Bronchial epithelial cell (primary cell): ENCODE measurements around the gene KIAA1958. TPM values are rescaled to one million over a fixed set of nuclear protein-coding genes. Genes with fewer than 3 reads are reported as not detected.

Source experiments
- DNase-seq: peaks from one replicate; pipeline ENCODE4 v3.0.0-alpha.2; 2010; ENCODE audit warnings: low read depth
- FAIRE-seq: peaks from 2 replicates; lab custom pipeline; 2011; peaks lifted over from hg19 to GRCh38; lab: Jason Lieb, UNC
- H3K27me3 ChIP-seq: 2 replicates; pipeline ENCODE4 v1.5.1; 2011; ENCODE audit warnings: low read length; ENCODE audit not compliant: control insufficient read depth, insufficient read depth
- H3K36me3 ChIP-seq: 2 replicates; pipeline ENCODE4 v1.5.1; 2011; ENCODE audit warnings: low read length; ENCODE audit not compliant: control insufficient read depth, insufficient read depth
- H3K4me3 ChIP-seq: 2 replicates; pipeline ENCODE4 v1.5.1; 2011; ENCODE audit warnings: mild to moderate bottlenecking, low read depth, low read length, control low read depth
- total RNA-seq: library from RNA; depleted of rRNA; stranded (reverse); fragments of >200 nt; gene quantifications from 2 replicates; pipeline ENCODE4 v1.2.1, GENCODE V29; 2014
- TF ChIP-seq, protein P1 (sequence below): IDR thresholded peaks from 2 replicates; pipeline ENCODE4 v1.5.1; 2011; ENCODE audit warnings: mild to moderate bottlenecking, moderate library complexity, low read length, control low read depth, inconsistent platforms; ENCODE audit not compliant: insufficient read depth, severe bottlenecking

Gene KIAA1958
- total RNA-seq, 1 donor from 2014 or later, result 1.8 TPM

DNA sequence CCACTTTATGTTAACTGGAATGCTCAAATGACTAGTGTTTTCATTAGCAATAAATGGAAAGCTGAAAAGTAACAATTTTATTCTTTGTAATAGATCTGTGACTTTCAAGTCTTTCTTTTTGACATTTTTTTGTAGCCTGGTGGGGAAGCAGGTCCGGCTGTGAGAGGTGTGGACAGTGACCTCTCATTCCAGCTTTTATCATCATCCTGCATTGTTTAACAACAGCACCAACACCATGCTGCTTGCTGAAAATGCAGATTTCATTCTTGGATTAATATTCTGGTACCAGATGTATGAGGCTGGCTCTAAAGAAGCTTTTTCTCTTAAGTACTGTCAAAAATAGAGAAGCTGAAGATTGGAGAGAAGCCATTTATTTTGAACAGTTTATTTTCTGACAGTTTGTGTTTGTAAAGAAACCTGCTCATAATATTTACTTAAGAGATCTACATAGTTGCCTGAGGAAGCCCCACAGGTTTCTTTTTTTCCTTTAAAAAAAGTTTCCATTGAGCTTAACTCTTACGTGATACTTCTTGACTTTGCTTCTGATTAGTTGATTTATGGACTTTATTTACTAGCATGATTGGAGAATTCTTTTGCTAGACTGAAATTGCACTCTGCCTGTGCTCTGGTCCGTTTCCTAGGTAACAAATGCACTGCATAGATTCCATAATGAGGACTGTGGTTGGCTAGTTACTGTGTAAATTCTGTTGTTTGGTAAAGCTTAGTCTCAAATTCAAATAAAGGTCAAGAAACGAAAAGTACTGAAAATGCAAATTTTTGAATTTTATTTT is 3.4 kb downstream of the KIAA1958 start:
- no peak overlapping the region for H3K4me3 ChIP-seq
- DNase-seq (no peak), FAIRE-seq (no peak)
- H3K36me3 ChIP-seq, result no peaks in the 10 kb centered on the region
- TF ChIP-seq, protein P1, sequence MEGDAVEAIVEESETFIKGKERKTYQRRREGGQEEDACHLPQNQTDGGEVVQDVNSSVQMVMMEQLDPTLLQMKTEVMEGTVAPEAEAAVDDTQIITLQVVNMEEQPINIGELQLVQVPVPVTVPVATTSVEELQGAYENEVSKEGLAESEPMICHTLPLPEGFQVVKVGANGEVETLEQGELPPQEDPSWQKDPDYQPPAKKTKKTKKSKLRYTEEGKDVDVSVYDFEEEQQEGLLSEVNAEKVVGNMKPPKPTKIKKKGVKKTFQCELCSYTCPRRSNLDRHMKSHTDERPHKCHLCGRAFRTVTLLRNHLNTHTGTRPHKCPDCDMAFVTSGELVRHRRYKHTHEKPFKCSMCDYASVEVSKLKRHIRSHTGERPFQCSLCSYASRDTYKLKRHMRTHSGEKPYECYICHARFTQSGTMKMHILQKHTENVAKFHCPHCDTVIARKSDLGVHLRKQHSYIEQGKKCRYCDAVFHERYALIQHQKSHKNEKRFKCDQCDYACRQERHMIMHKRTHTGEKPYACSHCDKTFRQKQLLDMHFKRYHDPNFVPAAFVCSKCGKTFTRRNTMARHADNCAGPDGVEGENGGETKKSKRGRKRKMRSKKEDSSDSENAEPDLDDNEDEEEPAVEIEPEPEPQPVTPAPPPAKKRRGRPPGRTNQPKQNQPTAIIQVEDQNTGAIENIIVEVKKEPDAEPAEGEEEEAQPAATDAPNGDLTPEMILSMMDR, result no peak
- no peaks in the 10 kb centered on the region for H3K27me3 ChIP-seq

DNA sequence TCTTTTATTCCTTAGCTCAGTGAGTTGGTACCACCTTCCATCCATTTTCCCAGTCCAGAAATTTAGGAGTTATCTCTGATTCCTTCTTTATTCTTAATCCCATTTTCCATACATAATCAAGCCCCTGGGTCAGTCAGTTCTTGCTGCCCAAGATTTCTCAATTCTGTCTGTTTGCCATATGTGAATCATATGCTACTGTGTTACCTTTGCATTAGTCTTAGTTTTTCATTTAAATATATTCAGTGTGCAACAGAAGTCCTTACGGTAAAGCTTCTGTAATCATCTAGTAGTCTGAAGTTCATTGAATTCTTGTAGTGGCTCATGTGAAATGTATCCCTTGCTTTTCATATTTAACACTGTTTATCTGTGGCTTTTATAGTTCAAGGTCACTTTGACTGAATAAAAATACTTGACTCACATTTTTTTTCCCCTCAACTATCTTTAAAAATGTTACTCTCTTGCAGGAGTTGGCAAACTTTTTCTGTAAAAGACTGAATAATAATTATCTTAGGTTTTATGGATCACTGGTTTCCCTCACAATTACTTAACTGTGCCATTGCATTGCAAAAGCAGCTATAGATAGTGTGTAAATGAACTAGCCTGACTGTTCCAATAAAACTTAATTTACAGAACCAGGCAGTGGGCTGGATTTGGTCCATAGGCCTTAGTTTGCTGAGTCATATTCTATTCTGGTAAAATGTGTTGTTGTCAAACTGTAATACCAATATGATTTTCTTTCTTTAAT is 6.9 kb downstream of the KIAA1958 start:
- DNase-seq (no peak), FAIRE-seq (no peak)
- Histone ChIP-seq H3K4me3 (no peak overlapping the region), H3K27me3 (no peaks in the 10 kb centered on the region), H3K36me3 (no peaks in the 10 kb centered on the region)
- TF ChIP-seq, protein P1, result no peak

DNA sequence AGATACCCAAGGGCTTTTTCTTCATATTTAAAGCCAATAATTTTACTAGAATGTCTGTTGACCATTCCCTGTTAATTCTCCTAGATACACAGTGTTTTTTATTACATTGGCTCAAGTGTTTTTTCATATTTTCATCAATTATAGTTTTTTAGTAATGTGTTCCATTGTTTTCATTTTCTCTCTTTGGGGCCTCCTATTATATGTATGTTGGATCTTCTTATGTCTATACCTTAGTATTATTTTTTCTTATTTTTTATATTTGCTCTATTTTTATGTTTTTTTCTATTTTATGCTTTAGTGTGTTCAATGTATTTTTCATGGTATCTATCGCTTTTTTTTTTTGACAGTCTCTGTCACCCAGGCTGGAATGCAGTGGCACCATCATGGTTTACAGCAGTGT is 7.5 kb downstream of the KIAA1958 start:
- no peak for DNase-seq
- no peaks in the 10 kb centered on the region for H3K36me3 ChIP-seq
- TF ChIP-seq, protein P1, result no peak
- H3K4me3 ChIP-seq, result no peak overlapping the region
- no peaks in the 10 kb centered on the region for H3K27me3 ChIP-seq
- no peak for FAIRE-seq

DNA sequence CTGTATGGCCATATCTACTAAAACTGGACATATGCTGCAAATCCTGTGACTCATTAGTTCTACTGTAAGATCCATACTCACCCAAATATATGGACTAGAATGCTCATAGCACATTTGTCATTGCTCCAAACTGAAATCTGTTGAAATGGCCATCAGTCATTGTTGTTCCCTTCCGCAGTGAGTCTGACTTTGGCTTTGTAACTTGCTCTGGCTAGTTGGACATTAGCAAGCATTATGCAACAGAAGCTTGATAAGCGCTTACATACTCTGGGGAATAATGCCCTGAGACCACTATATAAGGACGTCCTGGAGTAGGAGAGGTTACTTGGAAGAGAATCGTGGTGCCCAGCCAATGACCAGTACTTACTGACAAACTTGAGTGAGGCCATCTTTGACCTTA is 9.0 kb downstream of the KIAA1958 start:
- no peaks in the 10 kb centered on the region for H3K36me3 ChIP-seq
- no peaks in the 10 kb centered on the region for H3K27me3 ChIP-seq
- FAIRE-seq (no peak), DNase-seq (no peak)
- TF ChIP-seq, protein P1, result no peak
- no peak overlapping the region for H3K4me3 ChIP-seq

DNA sequence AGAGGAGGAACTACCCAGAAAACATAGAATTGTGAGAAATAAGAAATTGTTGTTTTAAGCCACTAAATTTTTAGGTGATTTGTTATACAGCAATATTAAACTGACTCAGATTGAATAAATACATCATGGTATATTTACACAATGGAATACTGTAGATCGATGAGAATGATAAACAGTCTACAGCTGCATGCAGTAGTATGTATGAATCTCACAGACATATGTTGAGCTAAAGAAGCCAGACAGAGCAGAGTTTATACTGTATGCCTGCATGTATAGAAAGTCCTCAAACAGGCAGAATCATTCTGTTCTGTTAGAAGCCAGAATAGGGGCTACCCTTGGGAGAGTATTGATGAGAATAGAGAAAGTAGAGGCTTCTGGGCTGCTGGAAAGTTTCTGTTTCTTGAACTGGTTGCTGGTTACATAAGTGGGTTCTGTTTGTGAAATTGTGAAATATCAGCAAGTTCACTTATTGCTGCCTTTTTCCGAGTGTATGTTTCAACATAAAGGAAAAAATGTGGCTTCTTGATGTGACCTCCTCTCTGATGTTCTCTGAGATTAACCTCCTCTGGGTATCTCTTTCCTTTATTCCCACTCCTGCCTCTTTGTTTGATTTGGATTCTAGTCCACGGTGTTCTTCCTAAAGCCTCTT is 9.6 kb downstream of the KIAA1958 start:
- no peaks in the 10 kb centered on the region for H3K27me3 ChIP-seq
- no peaks in the 10 kb centered on the region for H3K36me3 ChIP-seq
- H3K4me3 ChIP-seq, result no peak overlapping the region
- TF ChIP-seq, protein P1, result no peak
- FAIRE-seq (no peak), DNase-seq (no peak)
